DND-41 (cell line): ENCODE results near the gene ITGAX.

Source experiments
- ATAC-seq: fragments of 200-7000 bp; cut with Tn5 transposase; 3 replicates; pipeline ENCODE4 v1.9.1; 2021; ENCODE audit warnings: low read depth; ENCODE audit not compliant: insufficient read depth
- DNase-seq: peaks from one replicate; pipeline ENCODE4 v3.0.0-alpha.2; 2020
- H2AFZ ChIP-seq: 2 replicates; pipeline ENCODE4 v1.6.0; 2012; ENCODE audit warnings: low read depth, low read length
- H3K27ac ChIP-seq: 2 replicates; pipeline ENCODE4 v1.5.1; 2012; ENCODE audit warnings: low read length, inconsistent platforms
- H3K27me3 ChIP-seq: fragments of 200-600 bp; sonication (generic); 2 replicates; pipeline ENCODE4 v1.6.0; 2012; ENCODE audit warnings: low read length, mild to moderate bottlenecking, inconsistent platforms; ENCODE audit not compliant: insufficient read depth, poor library complexity
- H3K36me3 ChIP-seq: 2 replicates; pipeline ENCODE4 v1.5.1; 2012; ENCODE audit warnings: low read length, inconsistent platforms; ENCODE audit not compliant: insufficient read depth
- H3K4me1 ChIP-seq: 2 replicates; pipeline ENCODE4 v1.5.1; 2012; ENCODE audit warnings: mild to moderate bottlenecking, low read length; ENCODE audit not compliant: insufficient read depth
- H3K4me2 ChIP-seq: 2 replicates; pipeline ENCODE4 v1.6.0; 2012; ENCODE audit warnings: mild to moderate bottlenecking, moderate library complexity, low read length, inconsistent platforms; ENCODE audit not compliant: insufficient read depth
- H3K4me3 ChIP-seq, 2 experiments: fragments of 200-600 bp in 1 of 2; shearing (Covaris generic) in 1 of 2; 2 replicates each; pipeline ENCODE4 v1.5.1; 2012 to 2016; ENCODE audit warnings: inconsistent platforms in 2 of 2, low read length in 2 of 2, mild to moderate bottlenecking in 2 of 2, low read depth in 1 of 2, moderate library complexity in 1 of 2
- H3K79me2 ChIP-seq: 2 replicates; pipeline ENCODE4 v1.6.0; 2012; ENCODE audit warnings: low read length, inconsistent platforms; ENCODE audit not compliant: insufficient read depth
- H3K9ac ChIP-seq: 2 replicates; pipeline ENCODE4 v1.6.0; 2012; ENCODE audit warnings: low read depth, mild to moderate bottlenecking, inconsistent platforms, low read length, moderate library complexity
- H3K9me3 ChIP-seq: 2 replicates; pipeline ENCODE4 v1.5.1; 2012; ENCODE audit warnings: low read length, moderate library complexity, mild to moderate bottlenecking, inconsistent platforms; ENCODE audit not compliant: insufficient read depth, severe bottlenecking
- H4K20me1 ChIP-seq: 2 replicates; pipeline ENCODE4 v1.6.0; 2012; ENCODE audit warnings: low read length; ENCODE audit not compliant: insufficient read depth
- CTCF ChIP-seq: IDR thresholded peaks from 2 replicates; pipeline ENCODE4 v1.5.1; 2012; ENCODE audit warnings: borderline replicate concordance, low read length, moderate library complexity, mild to moderate bottlenecking; ENCODE audit not compliant: poor library complexity, severe bottlenecking; ENCODE audit errors: extremely low read depth
- EZH2 ChIP-seq: IDR thresholded peaks from 3 replicates; pipeline ENCODE4 v1.6.1; 2012; ENCODE audit warnings: borderline replicate concordance, low read depth, mild to moderate bottlenecking, moderate library complexity, low read length, inconsistent platforms; ENCODE audit not compliant: severe bottlenecking

Gene ITGAX

DNA sequence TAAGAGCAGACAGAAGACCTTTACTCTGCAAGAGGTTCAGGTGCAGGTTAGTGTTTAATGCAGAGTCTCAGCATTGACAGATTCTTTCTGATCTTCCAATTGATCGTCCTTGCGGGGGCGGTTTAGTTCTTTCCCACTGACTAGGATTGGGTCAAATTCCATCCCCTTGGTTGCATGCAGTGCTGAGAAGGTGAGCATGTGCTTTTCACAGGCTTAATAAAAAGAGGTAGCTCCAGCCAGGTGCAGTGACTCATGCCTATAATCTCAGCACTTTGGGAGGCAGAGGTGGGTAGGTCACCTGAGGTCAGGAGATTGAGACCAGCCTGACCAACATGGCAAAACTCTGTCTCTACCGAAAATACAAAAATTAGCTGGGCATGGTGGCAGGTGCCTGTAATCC, 30.7 kb downstream of the ITGAX start:
- H3K27ac ChIP-seq = no peak overlapping the region
- H3K4me2 ChIP-seq = no peak overlapping the region
- no peaks in the 10 kb centered on the region for H3K9me3 ChIP-seq
- H2AFZ ChIP-seq = no peak overlapping the region
- no peaks in the 10 kb centered on the region for H3K79me2 ChIP-seq
- no peak overlapping the region for H3K4me3 ChIP-seq
- TF ChIP-seq EZH2 = no peak
- no peaks in the 10 kb centered on the region for H3K36me3 ChIP-seq
- no peak overlapping the region for H3K9ac ChIP-seq
- no peaks in the 10 kb centered on the region for H3K4me1 ChIP-seq
- DNase-seq (no peak), ATAC-seq (no peak)
- H4K20me1 ChIP-seq = no peaks in the 10 kb centered on the region
- no peaks in the 10 kb centered on the region for H3K27me3 ChIP-seq

DNA sequence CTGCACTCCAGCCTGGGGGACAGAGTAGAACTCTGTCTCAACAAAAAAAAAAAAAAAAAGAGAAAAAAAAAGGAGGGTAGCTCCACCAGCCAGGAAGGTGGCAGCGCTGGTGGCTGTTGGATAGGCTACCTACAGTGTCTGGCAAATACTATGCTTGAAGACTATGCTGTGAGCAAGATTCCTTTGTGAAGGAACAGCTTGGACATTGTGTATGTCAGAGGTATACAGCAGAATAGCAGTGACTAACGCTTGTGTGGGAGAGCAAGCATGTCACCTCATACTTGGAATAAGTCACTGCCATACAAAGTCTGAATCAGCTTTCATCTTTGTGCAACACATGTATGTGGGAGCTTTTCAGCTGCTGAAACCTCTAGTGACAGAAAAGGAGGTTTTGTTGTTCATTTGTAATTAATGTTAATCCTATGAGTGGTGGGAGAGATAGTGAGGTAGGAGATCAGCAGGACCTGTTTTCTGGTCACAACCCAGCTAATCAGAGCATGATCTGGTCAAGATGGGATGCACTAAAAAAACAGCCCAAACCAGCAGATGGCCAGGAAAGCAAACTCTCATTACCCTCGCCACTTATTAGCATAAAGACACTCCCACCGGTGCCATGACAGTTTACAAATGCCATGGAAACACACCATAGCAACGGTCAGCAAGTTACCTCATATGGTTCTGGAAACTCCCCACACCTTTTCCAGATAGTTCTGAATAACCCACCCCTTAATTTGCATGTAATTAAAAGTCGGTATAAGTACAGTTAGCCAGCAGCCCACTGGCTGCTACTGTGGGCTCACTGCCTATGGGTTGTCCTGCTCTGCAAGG, 31.4 kb downstream of the ITGAX start:
- TF ChIP-seq EZH2 = no peak
- TF ChIP-seq CTCF = no peak
- Histone ChIP-seq H3K4me2 (no peak overlapping the region), H3K27me3 (no peaks in the 10 kb centered on the region), H3K4me3 (no peak overlapping the region), H3K27ac (no peak overlapping the region), H3K79me2 (no peaks in the 10 kb centered on the region), H3K9ac (no peak overlapping the region), H3K4me1 (no peaks in the 10 kb centered on the region), H3K9me3 (no peaks in the 10 kb centered on the region), H2AFZ (no peak overlapping the region), H3K36me3 (no peaks in the 10 kb centered on the region), H4K20me1 (no peaks in the 10 kb centered on the region)
- ATAC-seq = no peak
- DNase-seq = no peak

DNA sequence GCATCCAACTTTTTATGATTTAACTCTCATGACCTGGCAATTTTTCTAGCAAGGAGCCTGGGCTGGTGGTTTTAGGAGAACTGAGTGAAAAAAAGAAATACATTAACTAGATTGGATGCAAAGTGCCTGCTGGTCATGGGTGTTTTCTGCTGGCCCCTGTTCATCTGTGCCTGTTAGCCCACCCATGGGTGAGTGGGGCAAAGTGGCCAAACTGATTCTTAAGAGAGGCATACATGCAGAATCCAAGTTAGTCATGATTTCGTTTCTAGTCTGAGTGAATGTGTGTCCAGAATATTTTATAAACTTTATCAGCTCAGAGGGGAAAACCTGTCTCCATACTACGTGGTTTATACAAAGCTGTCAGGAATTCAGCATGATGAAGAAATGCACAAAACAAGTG, 33.6 kb downstream of the ITGAX start:
- Histone ChIP-seq H3K27ac (no peak overlapping the region), H3K4me2 (no peak overlapping the region), H3K79me2 (no peaks in the 10 kb centered on the region), H3K4me1 (no peaks in the 10 kb centered on the region), H3K36me3 (no peaks in the 10 kb centered on the region), H2AFZ (no peak overlapping the region), H4K20me1 (no peaks in the 10 kb centered on the region), H3K27me3 (no peaks in the 10 kb centered on the region), H3K9me3 (no peaks in the 10 kb centered on the region), H3K9ac (no peak overlapping the region), H3K4me3 (no peak overlapping the region)
- no peak for DNase-seq
- no peak for ATAC-seq
- TF ChIP-seq EZH2 = no peak
- TF ChIP-seq CTCF = no peak

GRCh38 chr16:31390504-31391041, 35.6 kb downstream of the ITGAX start:
- H3K4me2 ChIP-seq = no peak overlapping the region
- H3K27me3 ChIP-seq = no peaks in the 10 kb centered on the region
- no peak overlapping the region for H3K27ac ChIP-seq
- no peaks in the 10 kb centered on the region for H3K36me3 ChIP-seq
- no peak for ATAC-seq
- H2AFZ ChIP-seq = no peak overlapping the region
- H3K9me3 ChIP-seq = no peaks in the 10 kb centered on the region
- TF ChIP-seq EZH2 = no peak
- TF ChIP-seq CTCF = no peak
- H4K20me1 ChIP-seq = no peaks in the 10 kb centered on the region
- H3K79me2 ChIP-seq = no peaks in the 10 kb centered on the region
- H3K4me1 ChIP-seq = no peaks in the 10 kb centered on the region
- no peak overlapping the region for H3K4me3 ChIP-seq
- DNase-seq = no peak
- no peak overlapping the region for H3K9ac ChIP-seq
